Measurements from ENCODE around the gene KLHL28.

Gene KLHL28

DNA sequence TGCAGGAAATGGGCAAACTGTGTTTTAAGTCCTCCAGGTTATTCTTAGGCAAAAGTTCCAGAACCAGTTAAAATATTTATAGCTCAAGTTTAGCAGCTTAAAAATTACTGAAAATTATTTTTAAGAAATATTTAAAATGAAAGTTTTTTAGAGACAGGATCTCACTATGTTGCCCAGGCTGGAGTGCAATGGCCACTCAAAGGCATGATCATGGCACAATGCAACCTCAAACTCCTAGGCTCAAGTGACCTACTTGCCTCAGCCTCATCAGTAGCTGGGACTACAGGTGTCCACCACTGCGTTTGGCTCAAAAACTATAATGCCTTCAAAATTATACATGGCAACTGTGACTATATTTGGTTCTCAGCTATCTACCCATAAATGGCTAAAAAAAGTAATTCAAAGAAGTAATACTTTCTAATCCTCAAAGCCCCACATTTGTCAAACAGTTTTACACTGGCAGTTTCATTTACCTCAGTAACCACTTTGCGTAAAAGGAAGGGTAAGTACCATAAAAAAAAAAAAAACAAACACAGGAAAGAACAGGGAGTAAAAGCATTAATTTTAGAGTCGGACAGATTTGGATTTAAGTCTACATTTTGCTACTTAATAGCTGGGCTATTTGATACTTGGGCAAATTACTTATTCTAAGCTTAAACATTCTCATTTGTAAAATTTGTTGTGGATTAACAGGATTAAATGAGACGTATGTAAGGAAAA is 9.2 kb downstream of the KLHL28 start:
- H3K27me3 ChIP-seq = no peaks in the 10 kb centered on the region
- H3K9me3 ChIP-seq = no peaks in the 10 kb centered on the region
- peaks cover 3% of the 10 kb centered on the region for H3K36me3 ChIP-seq
- H3K4me3 ChIP-seq (ENCODE audit: low read depth in 1 of 2, low read length in 1 of 2) = no peak overlapping the region
- TF ChIP-seq, protein P1, sequence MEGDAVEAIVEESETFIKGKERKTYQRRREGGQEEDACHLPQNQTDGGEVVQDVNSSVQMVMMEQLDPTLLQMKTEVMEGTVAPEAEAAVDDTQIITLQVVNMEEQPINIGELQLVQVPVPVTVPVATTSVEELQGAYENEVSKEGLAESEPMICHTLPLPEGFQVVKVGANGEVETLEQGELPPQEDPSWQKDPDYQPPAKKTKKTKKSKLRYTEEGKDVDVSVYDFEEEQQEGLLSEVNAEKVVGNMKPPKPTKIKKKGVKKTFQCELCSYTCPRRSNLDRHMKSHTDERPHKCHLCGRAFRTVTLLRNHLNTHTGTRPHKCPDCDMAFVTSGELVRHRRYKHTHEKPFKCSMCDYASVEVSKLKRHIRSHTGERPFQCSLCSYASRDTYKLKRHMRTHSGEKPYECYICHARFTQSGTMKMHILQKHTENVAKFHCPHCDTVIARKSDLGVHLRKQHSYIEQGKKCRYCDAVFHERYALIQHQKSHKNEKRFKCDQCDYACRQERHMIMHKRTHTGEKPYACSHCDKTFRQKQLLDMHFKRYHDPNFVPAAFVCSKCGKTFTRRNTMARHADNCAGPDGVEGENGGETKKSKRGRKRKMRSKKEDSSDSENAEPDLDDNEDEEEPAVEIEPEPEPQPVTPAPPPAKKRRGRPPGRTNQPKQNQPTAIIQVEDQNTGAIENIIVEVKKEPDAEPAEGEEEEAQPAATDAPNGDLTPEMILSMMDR (IDR thresholded peaks at IDR 0.05) = no peak
- H3K4me1 ChIP-seq (ENCODE audit: control insufficient read depth in 1 of 2, insufficient read depth in 1 of 2, low read depth in 1 of 2, low read length in 1 of 2) = no peaks in the 10 kb centered on the region
- H3K27ac ChIP-seq = no peak overlapping the region

DNA sequence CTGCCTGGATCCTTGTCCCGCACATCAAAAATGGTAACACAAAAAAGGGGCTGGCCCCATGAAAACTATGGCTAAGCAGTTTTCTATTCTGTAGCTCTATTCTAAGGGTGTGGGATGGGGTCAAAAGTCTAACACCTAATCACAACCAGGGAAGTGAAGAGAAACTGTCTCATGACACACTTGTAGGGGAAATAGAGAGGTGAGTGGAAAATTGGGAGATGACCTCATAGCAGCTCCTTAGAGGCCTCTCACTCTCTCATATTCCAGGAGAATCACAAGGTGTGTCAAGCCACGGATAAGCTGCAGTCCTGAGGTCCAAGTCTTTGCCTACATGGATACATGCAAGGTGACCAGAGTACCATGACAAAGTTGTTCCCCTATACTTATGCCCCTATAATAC is 10.7 kb downstream of the KLHL28 start:
- TF ChIP-seq, protein P1 (IDR thresholded peaks at IDR 0.05) = no peak
- Histone ChIP-seq H3K4me3 (ENCODE audit: low read depth in 1 of 2, low read length in 1 of 2) (no peak overlapping the region), H3K36me3 (peaks cover 3% of the 10 kb centered on the region), H3K27ac (no peak overlapping the region), H3K9me3 (no peaks in the 10 kb centered on the region), H3K27me3 (no peaks in the 10 kb centered on the region), H3K4me1 (ENCODE audit: control insufficient read depth in 1 of 2, insufficient read depth in 1 of 2, low read depth in 1 of 2, low read length in 1 of 2) (no peaks in the 10 kb centered on the region)

DNA sequence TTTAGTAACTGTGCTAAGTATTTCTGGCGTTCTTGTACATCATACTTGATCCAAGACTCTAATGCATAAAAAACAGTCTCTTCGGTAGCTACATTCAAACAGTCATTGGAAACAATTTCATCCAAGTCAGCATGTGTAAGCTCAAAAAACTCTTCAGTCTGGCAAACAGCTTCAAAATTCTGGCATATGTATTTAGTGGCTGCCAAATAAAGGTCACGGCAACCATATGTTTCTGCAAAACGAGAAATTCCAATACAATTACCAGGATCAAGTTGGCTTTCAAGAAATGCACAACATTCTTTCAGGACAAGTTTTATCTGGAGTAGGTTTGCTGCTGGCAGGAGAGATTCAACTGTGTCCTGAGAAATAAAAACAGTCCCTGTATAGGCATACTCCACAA is 16.5 kb downstream of the KLHL28 start:
- no peak overlapping the region for H3K27ac ChIP-seq
- H3K36me3 ChIP-seq = peaks cover 29% of the 10 kb centered on the region

DNA sequence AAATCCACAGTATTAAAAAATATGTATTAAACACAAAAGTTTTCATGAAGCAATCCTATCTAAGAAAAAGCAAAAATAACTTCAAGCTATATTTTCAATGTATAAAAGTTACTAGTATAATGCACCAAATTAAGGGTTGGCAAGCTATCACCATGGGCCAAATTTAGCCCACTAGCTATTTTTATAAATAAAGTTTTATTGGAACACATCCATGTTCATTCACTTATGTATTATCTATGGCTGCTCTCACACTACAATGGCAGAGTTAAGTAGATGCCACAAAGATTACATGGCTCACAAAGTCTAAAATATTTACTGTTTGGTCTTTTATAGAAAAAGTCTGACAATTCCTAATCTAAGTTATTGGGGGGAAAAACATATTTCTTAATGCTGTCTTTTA is 17.6 kb downstream of the KLHL28 start:
- peaks cover 33% of the 10 kb centered on the region for H3K36me3 ChIP-seq
- TF ChIP-seq, protein P1 (IDR thresholded peaks at IDR 0.05) = no peak

More for the DNA sequence above, 16.5 kb downstream of the KLHL28 start:
- H3K9me3 ChIP-seq = no peaks in the 10 kb centered on the region
- TF ChIP-seq, protein P1 (IDR thresholded peaks at IDR 0.05) = no peak
- H3K4me3 ChIP-seq (ENCODE audit: low read depth in 1 of 2, low read length in 1 of 2) = no peak overlapping the region
- H3K27me3 ChIP-seq = no peaks in the 10 kb centered on the region
- H3K4me1 ChIP-seq (ENCODE audit: control insufficient read depth in 1 of 2, insufficient read depth in 1 of 2, low read depth in 1 of 2, low read length in 1 of 2) = no peaks in the 10 kb centered on the region

DNA sequence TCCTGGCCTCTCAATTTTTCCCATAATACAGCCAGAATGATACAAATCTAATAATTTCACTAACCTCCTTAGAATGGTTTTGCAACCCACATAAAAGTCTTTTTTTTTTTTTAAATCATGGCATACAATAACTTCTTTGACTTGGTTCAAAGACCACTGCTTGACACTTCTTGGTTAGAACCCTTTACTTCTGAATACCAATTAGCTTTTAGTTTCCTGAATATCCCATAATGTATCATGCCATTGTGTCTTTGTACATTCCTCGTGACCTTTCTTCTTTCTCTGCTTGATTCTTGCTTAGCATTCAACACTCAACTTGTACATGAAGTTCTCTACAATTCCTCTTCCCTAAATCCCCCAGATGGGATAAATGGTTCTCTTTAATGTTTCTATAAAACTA is 19.3 kb downstream of the KLHL28 start:
- H3K4me1 ChIP-seq (ENCODE audit: control insufficient read depth in 1 of 2, insufficient read depth in 1 of 2, low read depth in 1 of 2, low read length in 1 of 2) = peaks cover 5 to 6% of the 10 kb centered on the region in 2 experiments
- H3K27ac ChIP-seq = no peak overlapping the region
- H3K27me3 ChIP-seq = no peaks in the 10 kb centered on the region
- H3K36me3 ChIP-seq = peaks cover 40% of the 10 kb centered on the region
- H3K9me3 ChIP-seq = no peaks in the 10 kb centered on the region
- TF ChIP-seq, protein P1 (IDR thresholded peaks at IDR 0.05) = no peak
- no peak overlapping the region for H3K4me3 ChIP-seq (ENCODE audit: low read depth in 1 of 2, low read length in 1 of 2)

More for the DNA sequence above, 17.6 kb downstream of the KLHL28 start:
- Histone ChIP-seq H3K4me3 (ENCODE audit: low read depth in 1 of 2, low read length in 1 of 2) (no peak overlapping the region), H3K27me3 (no peaks in the 10 kb centered on the region), H3K27ac (no peak overlapping the region), H3K4me1 (ENCODE audit: control insufficient read depth in 1 of 2, insufficient read depth in 1 of 2, low read depth in 1 of 2, low read length in 1 of 2) (peaks cover 5 to 6% of the 10 kb centered on the region in 2 experiments), H3K9me3 (no peaks in the 10 kb centered on the region)
